ENCODE measurements around the gene GLT1D1.

- TF ChIP-seq BACH1 (IDR thresholded peaks at IDR 0.05; ENCODE audit: low read length) (no peak), CHD1 (IDR thresholded peaks at IDR 0.05; ENCODE audit: low read depth, low read length) (no peak)
Observed at GRCh38 chr12:128844031-128844635, 9.1 kb upstream of the GLT1D1 start.

All from H1 (cell line).